GM20000 (cell line): ENCODE measurements around the gene IL11.

Experiments
- DNase-seq: peaks from one replicate; pipeline ENCODE4 v3.0.0; 2012; ENCODE audit warnings: low spot score
- CTCF ChIP-seq: IDR thresholded peaks from 2 replicates; pipeline ENCODE4 v1.5.1; 2012; ENCODE audit warnings: mild to moderate bottlenecking, control low read depth; ENCODE audit errors: extremely low read depth, missing control alignments

Gene IL11

DNA sequence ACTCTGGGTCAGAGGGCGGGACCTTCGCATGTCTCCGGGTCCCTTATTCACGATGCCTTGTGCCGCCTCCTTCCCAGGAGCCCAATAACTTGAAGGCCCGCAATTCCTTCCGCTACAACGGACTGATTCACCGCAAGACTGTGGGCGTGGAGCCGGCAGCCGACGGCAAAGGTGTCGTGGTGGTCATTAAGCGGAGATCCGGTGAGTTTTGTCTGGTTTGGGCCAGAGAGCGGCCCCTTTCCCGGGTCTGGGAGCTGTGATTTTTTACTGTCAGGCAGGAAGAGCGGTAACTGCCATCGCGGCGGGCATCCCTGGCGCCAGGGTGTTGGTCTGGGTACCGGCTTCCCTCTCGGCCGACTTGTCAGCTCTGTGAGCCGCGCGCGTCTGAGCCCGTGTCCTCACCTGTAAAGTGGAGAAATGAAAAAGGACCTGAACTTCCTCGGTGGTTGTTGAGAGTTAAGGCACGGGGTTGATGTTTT is 16.3 kb upstream of the IL11 start:
- no peak for DNase-seq
- TF ChIP-seq CTCF, result no peak

DNA sequence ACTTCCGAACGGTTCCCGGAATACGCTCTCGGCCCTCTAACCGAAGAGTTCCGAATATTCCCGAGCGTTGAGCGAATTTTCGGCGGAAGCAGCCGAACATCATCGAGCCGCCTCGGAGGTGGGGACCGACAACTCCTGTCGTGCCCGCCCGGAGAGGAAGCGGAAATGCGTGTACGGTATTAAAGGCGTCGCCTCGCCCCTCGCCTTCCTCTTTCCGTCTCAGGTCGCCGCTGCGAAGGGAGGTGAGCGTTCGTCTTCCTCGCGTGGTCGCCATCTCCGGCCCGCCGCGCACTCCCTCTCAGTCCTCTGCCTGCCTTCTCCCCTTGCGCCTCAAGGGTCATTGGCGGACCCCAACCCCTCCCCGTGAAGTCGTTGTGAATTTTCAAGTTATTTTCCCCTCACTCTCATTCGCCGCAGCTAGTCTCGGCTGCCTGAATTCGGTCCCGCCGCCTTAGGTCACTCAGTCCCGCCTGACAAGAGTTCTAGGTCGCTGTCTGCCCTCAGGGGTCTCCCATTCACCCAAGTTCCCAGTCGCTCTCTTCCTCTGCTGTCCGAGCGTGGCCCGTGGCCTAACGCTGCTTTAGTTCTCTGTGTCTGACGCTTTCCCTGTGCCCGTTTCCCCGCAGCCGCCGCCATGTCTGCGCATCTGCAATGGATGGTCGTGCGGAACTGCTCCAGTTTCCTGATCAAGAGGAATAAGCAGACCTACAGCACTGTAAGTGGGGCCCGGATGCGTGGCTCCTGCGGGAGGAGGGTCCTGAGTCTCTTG is 15.6 kb upstream of the IL11 start, which contains the start of gene RPL28:
RPL28 (plus strand) TSS at position 209 of the 769 bp plus-strand sequence; CDS start at position 635, 426 bp downstream.
- DNase-seq, result peak; percentile 96
- TF ChIP-seq CTCF, result no peak

- TF ChIP-seq CTCF, result no peak
Measured at GRCh38 chr19:55384920-55385723, 14.9 kb upstream of the IL11 start.

GRCh38 chr19:55384131-55384919 is 14.1 kb upstream of the IL11 start, which contains the start of gene TMEM238:
TSS of gene TMEM238 (minus strand) at chr19:55384292. CDS start at chr19:55384259, 33 bp downstream.
- TF ChIP-seq CTCF, result peak; percentile 8
- peak; percentile 75 for DNase-seq

More at GRCh38 chr19:55384920-55385723, 14.9 kb upstream of the IL11 start:
- DNase-seq, result peak; percentile 97

- peak; percentile 90 for DNase-seq
- peak; percentile 37 for TF ChIP-seq CTCF
Measured at GRCh38 chr19:55383279-55384130, 13.2 kb upstream of the IL11 start.

DNA sequence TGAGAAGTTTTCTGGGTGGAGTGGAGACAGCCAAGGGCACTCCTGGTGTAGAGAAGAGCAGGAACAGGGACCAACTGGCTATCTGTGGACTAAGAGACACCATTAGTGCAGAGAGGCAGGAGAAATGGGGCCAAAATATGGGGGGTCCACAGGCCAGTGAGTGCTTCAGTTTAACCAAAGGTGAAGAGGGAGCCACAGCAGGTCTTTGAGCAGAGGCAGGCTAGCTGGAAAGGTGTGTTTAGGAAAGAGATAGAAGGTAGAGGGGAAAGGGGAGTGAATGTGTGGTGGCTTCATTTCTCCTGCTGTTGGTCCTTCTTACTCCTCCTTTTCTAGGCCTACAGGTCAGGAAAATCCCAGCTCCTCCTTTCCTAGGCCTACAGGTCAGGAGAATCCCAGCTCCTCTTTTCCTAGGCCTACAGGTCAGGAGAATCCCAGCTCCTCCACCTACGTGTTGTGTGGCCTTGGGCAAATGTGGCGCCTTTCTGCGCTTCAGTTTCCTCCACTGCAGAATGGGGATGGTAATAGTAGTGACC is 12.3 kb upstream of the IL11 start:
- DNase-seq, result no peak
- TF ChIP-seq CTCF, result no peak
